Fibroblast of lung (primary cell): ENCODE results near the gene KRTAP6-3. TPM values are rescaled to one million over a fixed set of nuclear protein-coding genes. Genes with fewer than 3 reads are reported as not detected.

Source experiments
- DNase-seq, 2 donors: peaks; one replicate each; pipeline versions ENCODE4 v3.0.0 to v3.0.0-alpha.2; 2010; ENCODE audit warnings: low read depth in 2 of 2
- H2AFZ ChIP-seq: 2 replicates; pipeline ENCODE4 v1.5.1; 2012; ENCODE audit warnings: low read length, control low read depth, inconsistent platforms
- H3K27ac ChIP-seq: 2 replicates; pipeline ENCODE4 v1.5.1; 2011; ENCODE audit warnings: low read length, control low read depth; ENCODE audit not compliant: insufficient read depth
- H3K27me3 ChIP-seq: 2 replicates; pipeline ENCODE4 v1.5.1; 2011; ENCODE audit warnings: mild to moderate bottlenecking, low read length; ENCODE audit not compliant: control insufficient read depth, insufficient read depth
- H3K36me3 ChIP-seq: 2 replicates; pipeline ENCODE4 v1.5.1; 2011; ENCODE audit warnings: low read length; ENCODE audit not compliant: control insufficient read depth, insufficient read depth
- H3K4me1 ChIP-seq: 2 replicates; pipeline ENCODE4 v1.5.1; 2011; ENCODE audit warnings: low read length; ENCODE audit not compliant: control insufficient read depth, insufficient read depth; ENCODE audit errors: extremely low read depth
- H3K4me2 ChIP-seq: 2 replicates; pipeline ENCODE4 v1.5.1; 2011; ENCODE audit warnings: low read length, control low read depth; ENCODE audit not compliant: insufficient read depth; ENCODE audit errors: extremely low read depth
- H3K4me3 ChIP-seq, 4 experiments: fragments of 200-600 bp in 1 of 4; sonication (generic) in 1 of 4; replicated peaks in 1 of 4; 2 replicates each; pipeline ENCODE4 v1.5.1; 2011 to 2016; ENCODE audit warnings: low read length in 4 of 4, low read depth in 3 of 4, mild to moderate bottlenecking in 3 of 4, control low read depth in 2 of 4, inconsistent platforms in 1 of 4, mixed read lengths in 1 of 4; ENCODE audit not compliant: insufficient read depth in 1 of 4; ENCODE audit errors: control extremely low read depth in 1 of 4
- H3K79me2 ChIP-seq: 2 replicates; pipeline ENCODE4 v1.5.1; 2012; ENCODE audit warnings: mild to moderate bottlenecking, low read length, inconsistent platforms; ENCODE audit not compliant: control insufficient read depth, insufficient read depth
- H3K9ac ChIP-seq: 2 replicates; pipeline ENCODE4 v1.5.1; 2011; ENCODE audit warnings: mild to moderate bottlenecking, low read length, control low read depth; ENCODE audit not compliant: insufficient read depth
- H3K9me3 ChIP-seq: 2 replicates; pipeline ENCODE4 v1.5.1; 2012; ENCODE audit warnings: low read depth, low read length; ENCODE audit not compliant: control insufficient read depth, insufficient read depth
- H4K20me1 ChIP-seq: 2 replicates; pipeline ENCODE4 v1.5.1; 2011; ENCODE audit warnings: low read length; ENCODE audit not compliant: control insufficient read depth, insufficient read depth; ENCODE audit errors: extremely low read depth
- EZH2 ChIP-seq: IDR thresholded peaks from 2 replicates; pipeline ENCODE4 v1.5.1; 2012; ENCODE audit warnings: low read length, control low read depth, mild to moderate bottlenecking; ENCODE audit errors: missing control alignments
- polyA plus RNA-seq, 2 donors: library from polyadenylated mRNA; depleted of rRNA in 1 of 2; stranded (reverse) in 1 of 2; unstranded in 1 of 2; fragments of >200 nt; gene quantifications; 2 replicates each; pipeline ENCODE4 v1.2.1, GENCODE V29; 2011 to 2012; ENCODE audit warnings: missing spikeins in 1 of 2
- total RNA-seq: library from RNA; depleted of rRNA; stranded (reverse); fragments of >200 nt; gene quantifications from 2 replicates; pipeline ENCODE4 v1.2.1, GENCODE V29; 2014
- TF ChIP-seq, protein P1 (sequence below), 2 donors: IDR thresholded peaks in 1 of 2; conservative IDR thresholded peaks in 1 of 2; 1 replicate in 1 of 2; 2 replicates in 1 of 2; pipeline ENCODE4 v1.5.1; 2011 to 2012; ENCODE audit warnings: low read length in 2 of 2, control low read depth in 1 of 2, inconsistent platforms in 1 of 2, low read depth in 1 of 2, mild to moderate bottlenecking in 1 of 2

The KRTAP6-3 gene
- total and polyA plus RNA-seq, 2 donors (not counting 1 experiment from before 2014, with no cell fraction given): not detected

DNA sequence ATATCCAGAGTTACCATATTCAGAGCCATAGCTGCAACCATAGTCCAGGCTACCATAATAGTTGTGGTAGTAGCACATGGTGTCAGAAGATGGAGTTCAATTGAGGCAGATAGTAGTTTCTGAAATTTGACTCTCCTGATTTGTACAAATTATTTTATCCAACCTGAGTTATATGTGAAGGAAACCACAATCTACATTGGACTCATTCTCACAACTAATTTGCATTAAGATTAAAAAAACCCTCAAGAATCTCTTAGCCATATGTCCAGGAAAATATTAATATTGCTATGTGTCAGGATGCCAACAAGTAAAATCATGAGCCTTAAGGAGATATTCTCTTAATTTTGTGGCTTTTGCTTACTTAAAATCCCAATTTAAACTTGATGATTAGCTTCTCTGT is 1.9 kb upstream of the KRTAP6-3 start, which contains the start of gene KRTAP22-2:
Gene KRTAP22-2, minus strand, starts transcription at position 101 of the 400 bp plus-strand sequence.
- Histone ChIP-seq H3K27ac (no peak within 1 kb of the TSS), H3K4me3 (no peak within 1 kb of the TSS), H3K9me3 (no peaks in the 10 kb centered on the region), H4K20me1 (no peaks in the 10 kb centered on the region), H3K79me2 (no peaks in the 10 kb centered on the region), H3K4me1 (no peaks in the 10 kb centered on the region), H2AFZ (no peak within 1 kb of the TSS), H3K4me2 (no peak within 1 kb of the TSS), H3K9ac (no peak within 1 kb of the TSS), H3K36me3 (no peaks in the 10 kb centered on the region), H3K27me3 (no peaks in the 10 kb centered on the region)
- no peak for DNase-seq
- no peak for TF ChIP-seq EZH2
- TF ChIP-seq, protein P1, sequence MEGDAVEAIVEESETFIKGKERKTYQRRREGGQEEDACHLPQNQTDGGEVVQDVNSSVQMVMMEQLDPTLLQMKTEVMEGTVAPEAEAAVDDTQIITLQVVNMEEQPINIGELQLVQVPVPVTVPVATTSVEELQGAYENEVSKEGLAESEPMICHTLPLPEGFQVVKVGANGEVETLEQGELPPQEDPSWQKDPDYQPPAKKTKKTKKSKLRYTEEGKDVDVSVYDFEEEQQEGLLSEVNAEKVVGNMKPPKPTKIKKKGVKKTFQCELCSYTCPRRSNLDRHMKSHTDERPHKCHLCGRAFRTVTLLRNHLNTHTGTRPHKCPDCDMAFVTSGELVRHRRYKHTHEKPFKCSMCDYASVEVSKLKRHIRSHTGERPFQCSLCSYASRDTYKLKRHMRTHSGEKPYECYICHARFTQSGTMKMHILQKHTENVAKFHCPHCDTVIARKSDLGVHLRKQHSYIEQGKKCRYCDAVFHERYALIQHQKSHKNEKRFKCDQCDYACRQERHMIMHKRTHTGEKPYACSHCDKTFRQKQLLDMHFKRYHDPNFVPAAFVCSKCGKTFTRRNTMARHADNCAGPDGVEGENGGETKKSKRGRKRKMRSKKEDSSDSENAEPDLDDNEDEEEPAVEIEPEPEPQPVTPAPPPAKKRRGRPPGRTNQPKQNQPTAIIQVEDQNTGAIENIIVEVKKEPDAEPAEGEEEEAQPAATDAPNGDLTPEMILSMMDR (conservative IDR thresholded peaks at IDR 0.05 in 1 of 2, IDR thresholded peaks at IDR 0.05 in 1 of 2; ENCODE audit: low read depth in 1 of 2, low read length in 2 of 2): no peak

DNA sequence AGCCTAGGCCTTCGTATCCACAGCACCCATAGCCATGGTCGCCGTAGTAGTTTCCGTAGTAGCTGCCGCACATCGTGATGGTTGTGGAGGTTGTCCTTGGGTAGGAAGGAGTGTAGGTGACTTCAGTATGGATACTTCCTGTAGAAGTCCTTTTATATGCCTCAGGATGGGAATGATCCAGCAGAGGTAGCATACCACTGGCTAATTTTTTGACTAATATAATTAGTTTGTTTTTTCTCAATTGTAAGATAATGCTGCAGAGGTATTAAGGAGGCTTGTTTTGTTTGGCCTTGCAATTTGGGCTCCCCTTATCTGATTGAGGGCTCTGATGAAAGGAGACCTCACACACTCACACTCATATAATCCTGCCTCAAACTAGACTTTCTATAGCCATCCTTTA is 6.6 kb downstream of the KRTAP6-3 start, which contains the start of gene KRTAP6-2:
Gene KRTAP6-2, minus strand, starts transcription at position 101 of the 400 bp plus-strand sequence. Its CDS starts 28 bp downstream, at position 73.
- Histone ChIP-seq H4K20me1 (no peaks in the 10 kb centered on the region), H3K36me3 (no peaks in the 10 kb centered on the region), H3K4me1 (no peaks in the 10 kb centered on the region), H3K27me3 (no peaks in the 10 kb centered on the region), H3K9me3 (no peaks in the 10 kb centered on the region), H3K79me2 (no peaks in the 10 kb centered on the region), H3K9ac (no peak within 1 kb of the TSS), H3K27ac (no peak within 1 kb of the TSS), H3K4me3 (no peak within 1 kb of the TSS), H2AFZ (no peak within 1 kb of the TSS), H3K4me2 (no peak within 1 kb of the TSS)
- TF ChIP-seq, protein P1 (conservative IDR thresholded peaks at IDR 0.05 in 1 of 2, IDR thresholded peaks at IDR 0.05 in 1 of 2; ENCODE audit: low read depth in 1 of 2, low read length in 2 of 2): no peak
- no peak for TF ChIP-seq EZH2
- no peak for DNase-seq

GRCh38 chr21:30600787-30601186 is 8.5 kb downstream of the KRTAP6-3 start, which contains the start of gene KRTAP22-1:
Gene KRTAP22-1 (plus strand): TSS chr21:30601087.
- Histone ChIP-seq H3K79me2 (no peaks in the 10 kb centered on the region), H4K20me1 (no peaks in the 10 kb centered on the region), H3K9ac (no peak within 1 kb of the TSS), H3K27ac (no peak within 1 kb of the TSS), H3K4me1 (no peaks in the 10 kb centered on the region), H3K9me3 (no peaks in the 10 kb centered on the region), H3K36me3 (no peaks in the 10 kb centered on the region), H3K27me3 (no peaks in the 10 kb centered on the region), H3K4me2 (no peak within 1 kb of the TSS), H3K4me3 (no peak within 1 kb of the TSS), H2AFZ (no peak within 1 kb of the TSS)
- no peak for TF ChIP-seq EZH2
- TF ChIP-seq, protein P1 (conservative IDR thresholded peaks at IDR 0.05 in 1 of 2, IDR thresholded peaks at IDR 0.05 in 1 of 2; ENCODE audit: low read depth in 1 of 2, low read length in 2 of 2): no peak
- DNase-seq: no peak
